IMR-90 (cell line): Measurements from ENCODE around the gene SLC12A7. TPM values are rescaled to one million over a fixed set of nuclear protein-coding genes. Genes with fewer than 3 reads are reported as not detected.

Experiments
- ATAC-seq: fragments of 200-7000 bp; cut with Tn5 transposase; 2 replicates; pipeline ENCODE4 v1.9.1; 2020; ENCODE audit warnings: low read depth, mild to moderate bottlenecking, moderate library complexity
- BruUV-seq: library from RNA; stranded (reverse); fragments of 400-500 nt; replicated peaks from 2 replicates; lab custom pipeline; 2021; lab: Mats Ljungman, UMichigan
- CTCF ChIA-PET: fragments of 300-600 bp; formaldehyde crosslinking; extraction: SDS; loops from one replicate; lab custom pipeline; 2021; ENCODE audit warnings: antibody characterized with exemption; lab: Yijun Ruan, JAX
- POLR2A ChIA-PET: fragments of 300-600 bp; sonication (Branson Sonifier 250); formaldehyde crosslinking; loops from one replicate; lab custom pipeline; 2022; ENCODE audit warnings: antibody characterized with exemption; ENCODE audit not compliant: unreplicated experiment; lab: Charles Lee
- DNase-seq: peaks from one replicate; pipeline ENCODE4 v3.0.0; 2013
- H2AFZ ChIP-seq: replicated peaks from 2 replicates; pipeline ENCODE3; 2013; ENCODE audit warnings: low read length, mild to moderate bottlenecking; ENCODE audit not compliant: poor library complexity
- H2AK5ac ChIP-seq: 2 replicates; pipeline ENCODE4 v1.6.1; 2013; ENCODE audit warnings: low read depth, low read length, inconsistent platforms
- H2AK9ac ChIP-seq: replicated peaks from 2 replicates; pipeline ENCODE3; 2013; ENCODE audit warnings: mild to moderate bottlenecking, low read depth, low read length, moderate library complexity; ENCODE audit not compliant: poor library complexity
- H2BK120ac ChIP-seq: 2 replicates; pipeline ENCODE4 v1.6.1; 2013; ENCODE audit warnings: low read depth, low read length, inconsistent platforms
- H2BK15ac ChIP-seq: 3 replicates; pipeline ENCODE4 v1.6.1; 2013; ENCODE audit warnings: low read depth, low read length, inconsistent platforms
- H2BK20ac ChIP-seq: 2 replicates; pipeline ENCODE4 v1.6.1; 2013; ENCODE audit warnings: low read depth, mild to moderate bottlenecking, inconsistent platforms, low read length, moderate library complexity
- H2BK5ac ChIP-seq: 2 replicates; pipeline ENCODE4 v1.6.1; 2013; ENCODE audit warnings: mild to moderate bottlenecking, low read depth, low read length, inconsistent platforms; ENCODE audit not compliant: poor library complexity, severe bottlenecking
- H3K14ac ChIP-seq: replicated peaks from 2 replicates; pipeline ENCODE4 v1.6.1; 2013; ENCODE audit warnings: low read depth, low read length, inconsistent platforms
- H3K18ac ChIP-seq: 2 replicates; pipeline ENCODE4 v1.6.1; 2013; ENCODE audit warnings: low read depth, low read length, control low read depth
- H3K23ac ChIP-seq: 2 replicates; pipeline ENCODE4 v1.6.1; 2013; ENCODE audit warnings: low read depth, low read length, inconsistent platforms
- H3K27ac ChIP-seq: 2 replicates; pipeline ENCODE4 v1.5.1; 2013; ENCODE audit warnings: mild to moderate bottlenecking, control low read depth, low read length; ENCODE audit not compliant: insufficient read depth
- H3K27me3 ChIP-seq: 2 replicates; pipeline ENCODE4 v1.6.1; 2013; ENCODE audit warnings: low read length; ENCODE audit not compliant: control insufficient read depth, insufficient read depth
- H3K36me3 ChIP-seq: 2 replicates; pipeline ENCODE4 v1.6.1; 2013; ENCODE audit warnings: low read length, mixed read lengths; ENCODE audit not compliant: control insufficient read depth, insufficient read depth
- H3K4ac ChIP-seq: 2 replicates; pipeline ENCODE4 v1.6.1; 2013; ENCODE audit warnings: low read depth, low read length, inconsistent platforms
- H3K4me1 ChIP-seq: 2 replicates; pipeline ENCODE4 v1.6.1; 2013; ENCODE audit warnings: low read length, mixed read lengths; ENCODE audit not compliant: control insufficient read depth, insufficient read depth
- H3K4me2 ChIP-seq: 2 replicates; pipeline ENCODE4 v1.6.1; 2013; ENCODE audit warnings: low read depth, mild to moderate bottlenecking, control low read depth, low read length, moderate library complexity
- H3K4me3 ChIP-seq: 2 replicates; pipeline ENCODE4 v1.5.1; 2013; ENCODE audit warnings: low read depth, mild to moderate bottlenecking, control low read depth, low read length, moderate library complexity; ENCODE audit not compliant: insufficient read depth
- H3K56ac ChIP-seq: 2 replicates; pipeline ENCODE4 v1.6.1; 2013; ENCODE audit warnings: low read length, inconsistent platforms; ENCODE audit not compliant: insufficient read depth; ENCODE audit errors: extremely low read depth
- H3K79me1 ChIP-seq, 2 experiments: 2 replicates each; pipeline ENCODE4 v1.6.1; 2013; ENCODE audit warnings: low read length in 2 of 2, inconsistent platforms in 1 of 2, low read depth in 1 of 2
- H3K9ac ChIP-seq: 2 replicates; pipeline ENCODE4 v1.6.1; 2013; ENCODE audit warnings: low read depth, low read length, control low read depth
- H3K9me1 ChIP-seq: 2 replicates; pipeline ENCODE4 v1.6.1; 2013; ENCODE audit warnings: low read length, inconsistent platforms; ENCODE audit not compliant: insufficient read depth
- H3K9me3 ChIP-seq: 2 replicates; pipeline ENCODE4 v1.6.1; 2013; ENCODE audit warnings: low read length; ENCODE audit not compliant: control insufficient read depth, insufficient read depth
- H4K20me1 ChIP-seq: 2 replicates; pipeline ENCODE4 v1.6.1; 2013; ENCODE audit warnings: low read length, inconsistent platforms; ENCODE audit not compliant: insufficient read depth
- H4K5ac ChIP-seq: 2 replicates; pipeline ENCODE4 v1.6.1; 2013; ENCODE audit warnings: mild to moderate bottlenecking, low read depth, low read length, control low read depth
- H4K8ac ChIP-seq, 2 experiments: 2 replicates each; pipeline ENCODE4 v1.6.1; 2013; ENCODE audit warnings: low read depth in 2 of 2, low read length in 2 of 2, control low read depth in 1 of 2, inconsistent platforms in 1 of 2
- H4K91ac ChIP-seq: 2 replicates; pipeline ENCODE4 v1.6.1; 2013; ENCODE audit warnings: low read depth, low read length, inconsistent platforms; ENCODE audit not compliant: insufficient read depth
- BHLHE40 ChIP-seq: fragments of 150-350 bp; IDR thresholded peaks from 2 replicates; pipeline ENCODE4 v1.6.1; 2016; ENCODE audit warnings: mild to moderate bottlenecking, low read depth, low read length
- CEBPB ChIP-seq: IDR thresholded peaks from 2 replicates; pipeline ENCODE4 v1.6.1; 2012; ENCODE audit warnings: low read depth, low read length, improper control_type of control experiment
- CHD1 ChIP-seq: IDR thresholded peaks from 2 replicates; pipeline ENCODE4 v1.6.1; 2012; ENCODE audit warnings: low read depth, low read length, improper control_type of control experiment
- ELK1 ChIP-seq: fragments of 150-350 bp; IDR thresholded peaks from 2 replicates; pipeline ENCODE4 v1.6.1; 2016; ENCODE audit warnings: low read depth, mild to moderate bottlenecking, low read length, moderate library complexity, borderline replicate concordance
- FOS ChIP-seq: fragments of 150-350 bp; IDR thresholded peaks from 2 replicates; pipeline ENCODE4 v1.6.1; 2016; ENCODE audit warnings: low read depth, low read length
- MAFK ChIP-seq: IDR thresholded peaks from 2 replicates; pipeline ENCODE4 v1.6.1; 2012; ENCODE audit warnings: low read depth, low read length, improper control_type of control experiment
- MAZ ChIP-seq: IDR thresholded peaks from 2 replicates; pipeline ENCODE4 v1.6.1; 2012; ENCODE audit warnings: low read depth, mild to moderate bottlenecking, low read length, improper control_type of control experiment, moderate library complexity, borderline replicate concordance
- MXI1 ChIP-seq: IDR thresholded peaks from 2 replicates; pipeline ENCODE4 v1.6.1; 2012; ENCODE audit warnings: low read depth, mild to moderate bottlenecking, low read length, moderate library complexity, borderline replicate concordance
- NFE2L2 ChIP-seq: fragments of 150-350 bp; IDR thresholded peaks from 2 replicates; pipeline ENCODE4 v1.6.1; 2016; ENCODE audit warnings: low read depth, mild to moderate bottlenecking, low read length
- POLR2A ChIP-seq: IDR thresholded peaks from 2 replicates; pipeline ENCODE4 v1.6.1; 2012; ENCODE audit warnings: mild to moderate bottlenecking, low read depth, low read length
- RAD21 ChIP-seq: IDR thresholded peaks from 2 replicates; pipeline ENCODE4 v1.6.1; 2012; ENCODE audit warnings: low read length, improper control_type of control experiment
- RCOR1 ChIP-seq: IDR thresholded peaks from 2 replicates; pipeline ENCODE4 v1.6.1; 2012; ENCODE audit warnings: mild to moderate bottlenecking, low read length, improper control_type of control experiment; ENCODE audit not compliant: insufficient replicate concordance
- RFX5 ChIP-seq: IDR thresholded peaks from 2 replicates; pipeline ENCODE4 v1.8.0; 2012; ENCODE audit warnings: low read depth, mild to moderate bottlenecking, low read length, moderate library complexity
- SMC3 ChIP-seq: fragments of 150-350 bp; IDR thresholded peaks from 2 replicates; pipeline ENCODE4 v1.6.1; 2016; ENCODE audit warnings: low read depth, mild to moderate bottlenecking, antibody characterized with exemption, low read length, moderate library complexity
- USF2 ChIP-seq: fragments of 150-350 bp; IDR thresholded peaks from 2 replicates; pipeline ENCODE4 v1.6.1; 2017; ENCODE audit warnings: mild to moderate bottlenecking, antibody characterized with exemption, low read length, low read depth
- WGBS, 2 experiments: methylation state at CpG; one replicate each; pipeline versions ENCODE4 v1.1.5 to v1.1.7; 2013; ENCODE audit warnings: missing lambda C conversion rate in 2 of 2; ENCODE audit not compliant: insufficient read length in 1 of 2; ENCODE audit errors: extremely low coverage in 2 of 2; 5-methylcytosine and 5-hydroxymethylcytosine counted together
- dilution Hi-C: fragments of 300-500 bp; cut with HindIII; formaldehyde crosslinking; loops from one replicate; pipeline ENCODE4 v1.14.3; 2018; ENCODE audit warnings: low sequenced_read_pairs; ENCODE audit not compliant: unreplicated experiment
- in situ Hi-C: fragments of 300-500 bp; cut with MboI; formaldehyde crosslinking; loops from 3 replicates; pipeline ENCODE4 v1.14.3; 2019; ENCODE audit warnings: low sequenced_read_pairs, inconsistent platforms, mixed read lengths
- intact Hi-C: fragments of 100-400 bp; cut with micrococcal nuclease; formaldehyde crosslinking; loops from 2 replicates; pipeline ENCODE4 v1.10.0; 2022
- polyA plus RNA-seq, 3 experiments: library from polyadenylated mRNA; depleted of rRNA; stranded (reverse); fragments of >200 nt; gene quantifications; 2 replicates each; pipeline ENCODE4 v1.2.3, GENCODE V29; 2012; ENCODE audit warnings: low replicate concordance in 1 of 3
- total RNA-seq: library from RNA; depleted of rRNA; stranded (reverse); fragments of >200 nt; gene quantifications from 2 replicates; pipeline ENCODE4 v1.2.3, GENCODE V29; 2012
- TF ChIP-seq, protein P1 (sequence below): conservative IDR thresholded peaks from 2 replicates; pipeline ENCODE4 v1.5.1; 2012; ENCODE audit warnings: mild to moderate bottlenecking, low read depth, low read length, improper control_type of control experiment

SLC12A7 gene
- total and polyA plus RNA-seq, 2 of the 4 experiments (the other 2 are of a cell fraction), result 3.0 to 6.1 TPM

DNA sequence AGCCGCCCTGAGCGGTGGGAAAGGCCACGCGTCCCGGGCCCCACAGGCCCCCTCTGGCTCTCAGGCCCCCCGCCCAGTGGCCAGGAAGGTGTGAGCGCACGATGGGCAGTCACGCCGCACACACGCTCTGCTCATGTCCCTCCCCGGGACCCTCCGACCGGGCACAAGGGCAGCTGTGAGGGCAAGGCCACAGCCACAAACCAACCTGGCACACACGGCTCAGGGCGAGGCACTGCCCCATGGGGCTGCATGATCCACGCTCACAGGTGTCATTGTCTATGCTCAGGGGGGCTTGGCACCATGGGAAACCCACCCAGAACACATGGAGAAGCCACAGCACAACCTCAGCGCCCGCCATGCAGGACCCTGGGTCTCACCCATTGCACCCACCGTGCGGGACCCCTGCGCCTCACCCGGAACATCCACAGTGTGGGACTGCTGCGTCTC is 51.3 kb downstream of the SLC12A7 start:
- Histone ChIP-seq H3K14ac (no peak overlapping the region), H3K27me3 (no peaks in the 10 kb centered on the region), H3K4me3 (no peak overlapping the region), H3K36me3 (peaks cover 18% of the 10 kb centered on the region), H2BK120ac (no peak overlapping the region), H3K9me3 (no peaks in the 10 kb centered on the region), H3K27ac (no peak overlapping the region), H3K18ac (no peak overlapping the region), H2BK15ac (no peak overlapping the region), H3K23ac (no peak overlapping the region), H3K4ac (no peak overlapping the region), H2AFZ (no peak overlapping the region), H3K4me2 (no peak overlapping the region), H2BK20ac (no peak overlapping the region), H3K9ac (no peak overlapping the region), H2AK5ac (no peak overlapping the region), H4K20me1 (no peaks in the 10 kb centered on the region), H4K8ac (no peak overlapping the region), H4K91ac (no peak overlapping the region), H3K4me1 (no peaks in the 10 kb centered on the region), H3K9me1 (no peaks in the 10 kb centered on the region), H2AK9ac (no peak overlapping the region), H2BK5ac (no peak overlapping the region), H3K56ac (no peak overlapping the region), H3K79me1 (no peaks in the 10 kb centered on the region), H4K5ac (no peak overlapping the region)
- ChIA-PET CTCF (no interaction called here), POLR2A (no interaction called here)
- no peak for DNase-seq
- WGBS, 2 experiments, result 76% methylated on average over 15 of the region's 24 CpGs; no CpG with 5 or more reads in 1 of the 2 experiments
- BruUV-seq, result no TSS peak
- intact Hi-C loops (no loop called here), dilution Hi-C loops (no loop called here), in situ Hi-C loops (no loop called here)
- TF ChIP-seq ELK1 (no peak), CEBPB (no peak), RAD21 (no peak), MAZ (no peak), MAFK (no peak), BHLHE40 (no peak), RFX5 (no peak), MXI1 (no peak), RCOR1 (no peak), NFE2L2 (no peak), FOS (no peak), SMC3 (no peak), POLR2A (no peak), CHD1 (no peak), USF2 (no peak)
- TF ChIP-seq, protein P1, sequence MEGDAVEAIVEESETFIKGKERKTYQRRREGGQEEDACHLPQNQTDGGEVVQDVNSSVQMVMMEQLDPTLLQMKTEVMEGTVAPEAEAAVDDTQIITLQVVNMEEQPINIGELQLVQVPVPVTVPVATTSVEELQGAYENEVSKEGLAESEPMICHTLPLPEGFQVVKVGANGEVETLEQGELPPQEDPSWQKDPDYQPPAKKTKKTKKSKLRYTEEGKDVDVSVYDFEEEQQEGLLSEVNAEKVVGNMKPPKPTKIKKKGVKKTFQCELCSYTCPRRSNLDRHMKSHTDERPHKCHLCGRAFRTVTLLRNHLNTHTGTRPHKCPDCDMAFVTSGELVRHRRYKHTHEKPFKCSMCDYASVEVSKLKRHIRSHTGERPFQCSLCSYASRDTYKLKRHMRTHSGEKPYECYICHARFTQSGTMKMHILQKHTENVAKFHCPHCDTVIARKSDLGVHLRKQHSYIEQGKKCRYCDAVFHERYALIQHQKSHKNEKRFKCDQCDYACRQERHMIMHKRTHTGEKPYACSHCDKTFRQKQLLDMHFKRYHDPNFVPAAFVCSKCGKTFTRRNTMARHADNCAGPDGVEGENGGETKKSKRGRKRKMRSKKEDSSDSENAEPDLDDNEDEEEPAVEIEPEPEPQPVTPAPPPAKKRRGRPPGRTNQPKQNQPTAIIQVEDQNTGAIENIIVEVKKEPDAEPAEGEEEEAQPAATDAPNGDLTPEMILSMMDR, result no peak
- no peak for ATAC-seq
